Daoy (cell line): ENCODE data around the gene RLF. TPM values are rescaled to one million over a fixed set of nuclear protein-coding genes. Genes with fewer than 3 reads are reported as not detected.

Experiments
- DNase-seq: peaks from one replicate; pipeline ENCODE4 v3.0.0-alpha.2; 2015; ENCODE audit warnings: low read depth
- total RNA-seq: library from RNA; depleted of rRNA; stranded (reverse); fragments of >200 nt; shearing (Covaris generic); gene quantifications from 2 replicates; pipeline ENCODE4 v1.2.3, GENCODE V29; 2014; rRNA removed

The RLF gene
- total RNA-seq, 1 experiment from 2014 or later: 15.8 TPM

DNA sequence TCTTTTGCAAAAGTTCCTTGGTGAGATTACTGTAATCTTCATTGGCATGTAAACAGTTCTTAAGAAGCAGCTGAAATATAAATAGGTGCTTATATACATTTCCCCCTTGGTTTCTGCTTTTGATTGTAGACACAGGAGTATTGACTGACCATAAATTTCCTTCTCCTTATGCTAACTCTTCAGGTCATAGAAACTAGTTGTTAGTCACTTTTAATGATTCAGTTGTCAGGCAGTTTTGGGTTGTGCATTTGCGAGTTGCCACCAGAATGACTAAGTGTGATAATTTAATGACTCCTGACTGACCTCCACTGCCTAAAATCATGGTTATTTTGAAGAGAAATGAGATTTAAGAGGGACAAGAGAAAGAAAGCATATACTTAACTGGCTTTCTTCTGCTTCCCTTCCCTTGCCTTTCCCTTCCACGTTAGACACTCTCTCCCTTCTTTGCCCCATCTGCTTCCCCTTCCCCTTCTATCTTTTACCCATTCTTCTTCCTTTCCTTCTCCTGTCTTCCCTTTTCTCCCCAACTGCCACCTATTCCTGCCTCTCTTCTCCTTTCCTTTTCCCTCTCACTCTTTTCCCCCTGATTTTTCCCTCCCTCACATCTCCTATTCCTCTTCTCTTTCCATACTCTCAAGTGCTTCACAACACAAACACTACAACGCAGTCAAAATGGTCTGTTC lies 109.1 kb downstream of the RLF start:
- no peak for DNase-seq

DNA sequence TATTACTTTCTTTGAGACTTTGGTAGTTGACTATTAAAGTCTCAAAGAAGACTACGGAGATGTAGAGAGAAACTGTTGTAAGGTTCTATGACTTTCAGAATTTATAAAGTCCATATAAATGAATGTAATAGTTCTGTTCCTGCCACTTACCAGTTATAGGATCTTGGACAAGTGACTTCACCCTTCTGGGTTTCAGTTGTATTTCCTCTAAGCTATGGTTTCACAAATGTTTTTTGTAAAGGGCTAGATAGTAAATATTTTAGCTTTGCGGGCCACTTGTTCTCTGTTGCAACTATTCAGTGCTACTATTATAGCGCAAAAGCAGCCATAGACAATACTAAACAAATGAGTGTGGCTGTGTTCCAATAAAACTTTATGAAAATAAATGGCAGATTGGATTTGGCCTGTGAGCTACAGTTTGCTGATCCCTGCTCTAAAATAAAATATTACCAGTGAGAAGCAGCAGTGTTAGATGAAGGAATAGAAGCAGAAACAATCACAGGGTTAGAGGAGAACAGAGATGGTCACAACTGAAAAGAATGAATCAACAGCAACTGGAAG lies 111.5 kb downstream of the RLF start:
- no peak for DNase-seq

DNA sequence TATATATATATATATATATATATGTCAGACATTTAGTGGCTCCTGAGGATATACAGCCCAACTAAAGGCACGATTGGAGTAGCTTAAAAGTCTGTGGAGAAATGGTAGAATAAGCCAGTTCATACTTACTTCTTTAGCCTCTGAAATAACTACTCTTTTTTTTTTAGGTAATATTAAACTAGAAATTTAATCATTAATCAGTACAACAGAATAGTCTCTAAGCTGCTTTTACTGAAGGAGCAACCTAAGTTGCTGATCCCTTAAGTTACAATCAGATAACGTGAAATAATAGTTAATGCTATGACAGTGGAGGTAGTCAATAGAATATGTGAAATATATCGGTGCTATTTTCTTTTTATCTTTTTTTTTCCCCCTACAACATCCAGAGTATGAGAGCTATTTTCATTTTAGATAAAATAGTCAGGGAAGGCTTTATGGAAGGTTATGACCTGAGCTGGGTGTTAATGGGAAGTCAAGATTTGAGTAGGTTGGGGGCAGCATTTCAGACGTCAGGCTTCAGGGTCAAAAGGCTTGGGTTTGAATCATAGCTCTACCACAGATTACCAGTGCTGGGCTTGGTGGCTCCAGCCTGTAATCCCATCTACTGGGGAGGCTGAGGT lies 112.5 kb downstream of the RLF start:
- no peak for DNase-seq

- DNase-seq: no peak
Measured at GRCh38 chr1:40274331-40274730, 113.1 kb downstream of the RLF start.

GRCh38 chr1:40276122-40276521 lies 114.9 kb downstream of the RLF start:
- no peak for DNase-seq

DNA sequence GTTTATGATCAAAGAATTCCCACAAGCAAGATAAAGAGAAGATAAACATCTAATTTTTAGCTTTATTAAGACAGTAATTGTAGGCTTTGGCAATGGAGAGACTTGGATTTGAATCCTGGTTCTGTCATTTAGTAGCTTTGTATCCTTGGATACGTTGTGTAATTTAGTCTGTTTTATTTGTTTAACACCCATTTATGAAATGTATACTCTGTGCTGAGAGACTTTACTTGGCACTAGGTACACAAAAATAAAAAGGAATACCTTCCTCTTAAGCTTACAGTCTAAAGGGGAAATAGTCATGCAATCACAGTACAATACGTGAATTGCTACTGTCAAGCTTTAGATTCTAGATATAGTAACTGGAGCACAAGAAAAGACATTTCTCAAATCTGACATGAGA lies 120.7 kb downstream of the RLF start:
- no peak for DNase-seq

Other genes with a start within 250 kb of the RLF start
- gene MFSD2A, start 206.2 kb upstream of the RLF start, total RNA-seq: 12.7 and 12.8 TPM in 2 replicates
- 451 and 461 TPM in 2 replicates for gene CAP1, start 120.7 kb upstream of the RLF start, total RNA-seq
- 57.9 and 74.3 TPM in 2 replicates for gene PPT1, start 64.1 kb upstream of the RLF start, total RNA-seq
- not detected in 2 replicates for gene TMCO2, start 86.5 kb downstream of the RLF start, total RNA-seq
- gene ZMPSTE24, start 96.8 kb downstream of the RLF start, total RNA-seq: 67.4 and 72.9 TPM in 2 replicates
- 1.7 and 2.5 TPM in 2 replicates for gene COL9A2, start 155.9 kb downstream of the RLF start, total RNA-seq
- gene SMAP2, start 212.3 kb downstream of the RLF start, total RNA-seq: 26.9 and 30.8 TPM in 2 replicates